ENCODE results near the gene KCNN1. TPM values are rescaled to one million over a fixed set of nuclear protein-coding genes. Genes with fewer than 3 reads are reported as not detected.
A peak's percentile ranks its signal among the peaks of the same experiment; 100 is the strongest.

KCNN1 gene
- total RNA-seq, 1 experiment from 2014 or later = not detected

- peak; percentile 77 for DNase-seq (ENCODE audit: low read depth)
- in situ Hi-C loops (cut with HindIII; ENCODE audit: low pct_unique_long_range_greater_than_20kb, low sequenced_read_pairs) = no loop called here
These were observed 79.3 kb downstream of the KCNN1 start for GRCh38 chr19:18046059-18046718.

DNA sequence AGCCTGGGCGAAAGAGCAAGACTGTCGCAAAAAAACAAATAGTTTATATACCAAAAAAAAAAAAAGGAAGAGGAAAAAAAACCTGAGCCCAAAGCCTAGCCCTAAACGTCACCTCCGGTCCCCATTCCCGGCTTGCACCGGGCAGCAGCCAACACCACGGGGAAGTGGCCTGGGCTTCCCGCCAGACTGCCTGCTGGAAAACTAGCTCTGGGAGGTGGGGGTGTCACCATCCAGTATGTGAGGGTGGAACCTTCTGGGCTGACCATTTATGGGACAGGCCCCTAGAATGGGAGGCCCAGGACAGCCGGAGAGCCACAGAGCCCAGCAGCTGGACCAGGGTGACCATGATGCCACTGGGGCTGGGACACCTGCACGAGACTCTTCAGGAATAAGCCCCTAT, 82.5 kb downstream of the KCNN1 start:
- no peak for DNase-seq (ENCODE audit: low read depth)
- in situ Hi-C loops (cut with HindIII; ENCODE audit: low pct_unique_long_range_greater_than_20kb, low sequenced_read_pairs) = no loop called here

Other genes starting within 250 kb of the KCNN1 start
- 46.5 and 56.1 TPM in 2 replicates for gene MAP1S, start 247.6 kb upstream of the KCNN1 start, total RNA-seq (2014; rRNA removed; shearing (Covaris generic); ENCODE audit: low replicate concordance)
- 2.7 and 9.1 TPM in 2 replicates for gene FCHO1, start 215.6 kb upstream of the KCNN1 start, total RNA-seq (2014; rRNA removed; shearing (Covaris generic); ENCODE audit: low replicate concordance)
- 9.8 and 15.8 TPM in 2 replicates for gene B3GNT3, start 172.0 kb upstream of the KCNN1 start, total RNA-seq (2014; rRNA removed; shearing (Covaris generic); ENCODE audit: low replicate concordance)
- gene INSL3, start 145.6 kb upstream of the KCNN1 start, total RNA-seq (2014; rRNA removed; shearing (Covaris generic); ENCODE audit: low replicate concordance) = not detected in 2 replicates
- gene JAK3, start 119.1 kb upstream of the KCNN1 start, total RNA-seq (2014; rRNA removed; shearing (Covaris generic); ENCODE audit: low replicate concordance) = 2.5 and 5.0 TPM in 2 replicates
- 852 and 893 TPM in 2 replicates for gene RPL18A, start 107.2 kb upstream of the KCNN1 start, total RNA-seq (2014; rRNA removed; shearing (Covaris generic); ENCODE audit: low replicate concordance)
- gene SLC5A5, start 95.2 kb upstream of the KCNN1 start, total RNA-seq (2014; rRNA removed; shearing (Covaris generic); ENCODE audit: low replicate concordance) = not detected in 2 replicates
- gene CCDC124, start 34.1 kb upstream of the KCNN1 start, total RNA-seq (2014; rRNA removed; shearing (Covaris generic); ENCODE audit: low replicate concordance) = 204 and 270 TPM in 2 replicates
- gene ARRDC2, start 41.1 kb downstream of the KCNN1 start, total RNA-seq (2014; rRNA removed; shearing (Covaris generic); ENCODE audit: low replicate concordance) = 57.4 and 76.7 TPM in 2 replicates
- gene IL12RB1, start 119.8 kb downstream of the KCNN1 start, total RNA-seq (2014; rRNA removed; shearing (Covaris generic); ENCODE audit: low replicate concordance) = 0.44 TPM in 1 of 2 replicates, not detected in the other
- 1.8 and 5.5 TPM in 2 replicates for gene MAST3, start 130.7 kb downstream of the KCNN1 start, total RNA-seq (2014; rRNA removed; shearing (Covaris generic); ENCODE audit: low replicate concordance)
- 8.1 and 43.6 TPM in 2 replicates for gene PIK3R2, start 186.1 kb downstream of the KCNN1 start, total RNA-seq (2014; rRNA removed; shearing (Covaris generic); ENCODE audit: low replicate concordance)
- 51.9 and 79.3 TPM in 2 replicates for gene IFI30, start 206.7 kb downstream of the KCNN1 start, total RNA-seq (2014; rRNA removed; shearing (Covaris generic); ENCODE audit: low replicate concordance)
- 10.3 and 22.3 TPM in 2 replicates for gene MPV17L2, start 226.1 kb downstream of the KCNN1 start, total RNA-seq (2014; rRNA removed; shearing (Covaris generic); ENCODE audit: low replicate concordance)
- gene RAB3A, start 236.9 kb downstream of the KCNN1 start, total RNA-seq (2014; rRNA removed; shearing (Covaris generic); ENCODE audit: low replicate concordance) = 0.84 TPM in 1 of 2 replicates, not detected in the other